ENCODE measurements around the gene CCDC27. TPM values are rescaled to one million over a fixed set of nuclear protein-coding genes. Genes with fewer than 3 reads are reported as not detected.
A peak's percentile ranks its signal among the peaks of the same experiment; 100 is the strongest.

CCDC27 gene
- total RNA-seq, 1 donor from 2014 or later = not detected

GRCh38 chr1:3811595-3811911 lies 59.3 kb downstream of the CCDC27 start:
- Histone ChIP-seq H3K4me3 (ENCODE audit: low read depth, low read length) (no peak overlapping the region), H3K27me3 (ENCODE audit: control insufficient read depth, insufficient read depth, low read length) (no peaks in the 10 kb centered on the region), H3K36me3 (ENCODE audit: control insufficient read depth, insufficient read depth, low read length) (peaks cover 10% of the 10 kb centered on the region)
- FAIRE-seq (no peak), DNase-seq (ENCODE audit: low read depth) (no peak)
- no peak for TF ChIP-seq CTCF (IDR thresholded peaks at IDR 0.05; ENCODE audit: insufficient read depth, low read length, severe bottlenecking)

DNA sequence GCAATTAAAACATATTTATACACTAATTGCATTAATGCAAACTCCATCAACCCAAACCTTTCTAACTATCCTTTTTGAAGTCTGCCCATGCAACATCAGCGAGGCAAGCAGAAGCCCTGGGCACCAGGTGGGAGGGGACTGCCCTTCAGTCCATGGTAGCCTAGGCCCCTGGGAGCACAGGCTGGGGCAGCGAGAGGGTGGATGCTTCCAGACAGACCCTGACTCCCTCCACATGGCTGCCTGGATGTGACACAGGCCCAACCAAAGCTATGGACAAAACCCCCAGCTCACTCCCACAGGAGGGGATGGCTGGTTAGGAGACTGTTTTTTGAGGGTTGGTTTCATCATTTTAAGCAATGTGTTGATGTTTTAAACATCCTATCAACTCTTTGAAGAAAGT lies 61.8 kb downstream of the CCDC27 start:
- Histone ChIP-seq H3K27me3 (ENCODE audit: control insufficient read depth, insufficient read depth, low read length) (no peaks in the 10 kb centered on the region), H3K4me3 (ENCODE audit: low read depth, low read length) (no peak overlapping the region), H3K36me3 (ENCODE audit: control insufficient read depth, insufficient read depth, low read length) (peaks cover 10% of the 10 kb centered on the region)
- DNase-seq (ENCODE audit: low read depth) (no peak), FAIRE-seq (no peak)
- no peak for TF ChIP-seq CTCF (IDR thresholded peaks at IDR 0.05; ENCODE audit: insufficient read depth, low read length, severe bottlenecking)

GRCh38 chr1:3814771-3815561 lies 62.7 kb downstream of the CCDC27 start:
- no peak for DNase-seq (ENCODE audit: low read depth)
- Histone ChIP-seq H3K36me3 (ENCODE audit: control insufficient read depth, insufficient read depth, low read length) (peaks cover 12% of the 10 kb centered on the region), H3K4me3 (ENCODE audit: low read depth, low read length) (no peak overlapping the region), H3K27me3 (ENCODE audit: control insufficient read depth, insufficient read depth, low read length) (no peaks in the 10 kb centered on the region)
- TF ChIP-seq CTCF (IDR thresholded peaks at IDR 0.05; ENCODE audit: insufficient read depth, low read length, severe bottlenecking) = no peak
- FAIRE-seq = peak; percentile 18

- DNase-seq (ENCODE audit: low read depth) (no peak), FAIRE-seq (no peak)
- Histone ChIP-seq H3K27me3 (ENCODE audit: control insufficient read depth, insufficient read depth, low read length) (no peaks in the 10 kb centered on the region), H3K4me3 (ENCODE audit: low read depth, low read length) (no peak overlapping the region), H3K36me3 (ENCODE audit: control insufficient read depth, insufficient read depth, low read length) (peaks cover 12% of the 10 kb centered on the region)
- no peak for TF ChIP-seq CTCF (IDR thresholded peaks at IDR 0.05; ENCODE audit: insufficient read depth, low read length, severe bottlenecking)
Observed at GRCh38 chr1:3816331-3817137, 64.3 kb downstream of the CCDC27 start.

DNA sequence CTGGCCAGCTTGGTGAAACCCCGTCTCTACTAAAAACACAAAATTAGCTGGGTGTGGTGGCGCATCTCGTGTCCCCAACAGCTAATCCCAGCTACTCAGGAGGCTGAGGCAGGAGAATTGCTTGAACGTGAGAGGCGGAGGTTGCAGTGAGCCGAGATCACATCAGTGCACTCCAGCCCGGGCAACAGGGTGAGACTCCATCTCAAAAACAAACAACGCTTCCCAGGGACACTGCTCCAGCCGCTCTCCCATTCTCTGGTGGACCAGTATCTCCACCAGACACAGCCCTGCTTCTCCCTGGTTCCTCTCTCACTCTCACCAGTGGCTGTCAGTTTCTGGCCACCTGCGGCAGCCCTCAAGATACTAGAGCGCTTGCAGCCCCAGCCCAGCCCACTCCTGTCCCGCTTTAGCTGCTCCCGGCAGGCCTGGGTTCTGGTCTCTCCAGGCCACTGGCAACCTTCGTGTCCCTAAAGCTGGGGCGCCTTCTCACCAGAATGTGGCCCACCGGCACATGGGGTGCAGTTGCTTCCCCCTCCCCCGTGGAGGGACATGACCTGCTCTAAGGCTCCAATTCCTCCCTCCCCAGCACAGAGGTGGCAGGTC lies 65.0 kb downstream of the CCDC27 start:
- DNase-seq (ENCODE audit: low read depth) = no peak
- no peak for TF ChIP-seq CTCF (IDR thresholded peaks at IDR 0.05; ENCODE audit: insufficient read depth, low read length, severe bottlenecking)
- Histone ChIP-seq H3K36me3 (ENCODE audit: control insufficient read depth, insufficient read depth, low read length) (peaks cover 13% of the 10 kb centered on the region), H3K4me3 (ENCODE audit: low read depth, low read length) (no peak overlapping the region), H3K27me3 (ENCODE audit: control insufficient read depth, insufficient read depth, low read length) (no peaks in the 10 kb centered on the region)
- FAIRE-seq = no peak

All from bronchial epithelial cell (primary cell).